Breast epithelium (tissue), 3 donors: Measurements from ENCODE around the gene CCDC57.

Experiments used
- POLR2A ChIP-seq: fragments of 450-650 bp; IDR thresholded peaks from one replicate; pipeline ENCODE4 v1.6.1; 2016; ENCODE audit warnings: antibody characterized with exemption, mild to moderate bottlenecking, moderate library complexity
- POLR2AphosphoS5 ChIP-seq, 3 donors: sonication (generic); formaldehyde crosslinking; IDR thresholded peaks; one replicate each; pipeline ENCODE4 v1.6.1; 2017; ENCODE audit warnings: antibody characterized with exemption in 3 of 3
- TF ChIP-seq, protein P1 (sequence below), 3 donors: fragments of 450-650 bp; IDR thresholded peaks; one replicate each; pipeline ENCODE4 v1.5.1; 2016 to 2017; ENCODE audit warnings: antibody characterized with exemption in 3 of 3, mild to moderate bottlenecking in 3 of 3, moderate library complexity in 3 of 3

DNA sequence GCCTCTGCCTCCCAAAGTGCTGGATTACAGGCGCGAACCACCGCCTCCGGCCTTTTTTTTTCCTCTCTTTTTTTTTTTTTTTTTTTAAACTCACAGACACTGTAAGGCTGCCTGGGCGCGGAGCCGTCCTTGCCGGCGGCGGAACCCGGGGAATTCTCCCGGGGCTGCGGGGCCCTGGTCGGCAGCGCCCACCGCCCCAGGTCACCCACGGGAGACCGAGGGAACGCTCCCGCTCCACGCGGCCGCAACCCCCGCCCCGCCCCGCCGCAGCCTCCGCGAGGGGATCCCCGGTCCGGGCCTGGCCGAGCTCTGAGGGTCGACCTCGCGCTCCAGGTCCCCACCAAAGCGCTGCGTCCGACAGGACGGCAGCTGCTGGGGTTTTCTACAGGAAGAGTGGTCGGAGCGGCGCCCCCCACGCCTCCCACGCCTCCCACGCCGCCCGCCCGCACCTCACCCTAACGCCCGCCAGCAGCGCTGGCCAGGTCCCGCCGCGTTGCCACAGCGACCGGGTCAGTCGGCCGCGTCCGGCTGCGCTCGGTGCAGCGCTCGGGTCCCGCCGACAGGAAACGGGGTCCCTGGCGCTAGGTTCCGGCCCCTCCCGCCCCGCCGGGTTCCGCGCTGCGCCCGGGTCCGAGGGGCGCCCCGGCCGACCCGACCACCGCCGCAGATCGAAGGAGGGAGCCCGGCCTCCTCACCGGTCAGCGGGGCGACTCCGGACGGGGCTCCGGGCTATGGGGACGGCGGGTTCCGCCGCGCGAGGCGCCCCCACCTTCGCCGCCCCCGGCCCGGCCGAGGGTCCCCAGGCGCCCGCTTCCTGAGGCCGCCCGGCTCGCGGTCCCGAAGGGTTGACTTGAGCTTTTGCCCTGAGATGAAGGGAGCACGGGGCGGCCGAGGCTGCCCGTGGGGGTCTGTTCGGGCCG is at the start of gene CCDC57:
- TF ChIP-seq, protein P1, sequence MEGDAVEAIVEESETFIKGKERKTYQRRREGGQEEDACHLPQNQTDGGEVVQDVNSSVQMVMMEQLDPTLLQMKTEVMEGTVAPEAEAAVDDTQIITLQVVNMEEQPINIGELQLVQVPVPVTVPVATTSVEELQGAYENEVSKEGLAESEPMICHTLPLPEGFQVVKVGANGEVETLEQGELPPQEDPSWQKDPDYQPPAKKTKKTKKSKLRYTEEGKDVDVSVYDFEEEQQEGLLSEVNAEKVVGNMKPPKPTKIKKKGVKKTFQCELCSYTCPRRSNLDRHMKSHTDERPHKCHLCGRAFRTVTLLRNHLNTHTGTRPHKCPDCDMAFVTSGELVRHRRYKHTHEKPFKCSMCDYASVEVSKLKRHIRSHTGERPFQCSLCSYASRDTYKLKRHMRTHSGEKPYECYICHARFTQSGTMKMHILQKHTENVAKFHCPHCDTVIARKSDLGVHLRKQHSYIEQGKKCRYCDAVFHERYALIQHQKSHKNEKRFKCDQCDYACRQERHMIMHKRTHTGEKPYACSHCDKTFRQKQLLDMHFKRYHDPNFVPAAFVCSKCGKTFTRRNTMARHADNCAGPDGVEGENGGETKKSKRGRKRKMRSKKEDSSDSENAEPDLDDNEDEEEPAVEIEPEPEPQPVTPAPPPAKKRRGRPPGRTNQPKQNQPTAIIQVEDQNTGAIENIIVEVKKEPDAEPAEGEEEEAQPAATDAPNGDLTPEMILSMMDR (IDR thresholded peaks at IDR 0.05): no peak
- peak; percentile 11 for TF ChIP-seq POLR2A
- peak; percentile 62 to 75 (median 71) for TF ChIP-seq POLR2AphosphoS5 (IDR thresholded peaks at IDR 0.05)
